NCI-H345 treated with DMSO at 0.1 percent for 48 hours (cell line): ENCODE results near the gene ZNF407.
"Not testable (repeated sequence)": the region's sequence is repeated elsewhere in the genome, so short reads cannot be mapped to it uniquely, and the experiment has no call there.

Experiments
- DNase-seq: peaks from one replicate; lab custom pipeline; 2025; ENCODE audit not compliant: unreplicated experiment; lab: John Stamatoyannopoulos, UW

ZNF407 gene

DNA sequence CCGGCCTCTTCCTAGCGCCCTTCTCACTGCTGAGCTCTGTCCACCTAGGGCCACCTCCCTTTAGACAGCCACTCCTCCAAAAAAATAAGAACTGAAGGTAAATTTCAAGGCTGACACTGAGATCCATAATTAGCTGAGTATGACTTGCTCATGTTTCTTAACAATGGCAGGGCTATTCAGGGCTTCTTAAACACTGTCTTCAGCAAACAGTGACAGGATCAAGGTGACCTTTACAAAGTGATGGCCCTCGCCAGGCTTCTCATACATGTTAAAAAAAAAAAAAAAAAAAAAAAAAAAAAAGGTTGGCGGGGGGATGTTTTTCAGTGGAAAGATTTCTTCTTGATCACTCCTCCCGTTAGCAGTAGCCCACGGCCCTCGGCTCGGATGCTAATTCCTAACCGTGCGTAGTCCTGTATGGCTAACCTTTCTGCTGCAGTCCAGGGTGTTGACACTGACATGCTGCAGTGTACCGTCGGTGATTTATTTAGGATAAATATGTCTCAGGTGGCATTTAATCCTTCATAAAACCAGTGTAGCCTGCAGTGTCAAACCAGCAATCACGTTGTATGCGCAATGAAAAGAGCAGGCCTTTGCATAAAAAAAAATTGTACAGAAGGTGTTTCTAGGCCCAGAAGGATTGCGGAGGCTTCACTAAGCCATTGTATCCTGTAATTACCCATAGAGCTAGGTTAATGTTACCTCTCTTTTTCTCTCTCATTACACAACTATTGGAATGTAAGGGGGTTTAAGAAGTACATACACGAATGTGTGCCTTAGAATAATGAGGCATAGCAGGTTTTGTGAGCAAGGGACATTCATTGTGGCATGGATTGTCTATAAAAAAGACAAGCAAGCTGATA lies 468.6 kb downstream of the ZNF407 start:
- no peak for DNase-seq

GRCh38 chr18:75066936-75067335 lies 469.3 kb downstream of the ZNF407 start:
- DNase-seq = no peak

GRCh38 chr18:75067996-75068645 lies 470.5 kb downstream of the ZNF407 start:
- DNase-seq = no peak

GRCh38 chr18:75068682-75069435 lies 471.2 kb downstream of the ZNF407 start:
- DNase-seq = no peak

GRCh38 chr18:75070235-75070624 lies 472.6 kb downstream of the ZNF407 start:
- no peak for DNase-seq

- peak; percentile 88 for DNase-seq
These were observed 473.2 kb downstream of the ZNF407 start for GRCh38 chr18:75070625-75071483.

DNA sequence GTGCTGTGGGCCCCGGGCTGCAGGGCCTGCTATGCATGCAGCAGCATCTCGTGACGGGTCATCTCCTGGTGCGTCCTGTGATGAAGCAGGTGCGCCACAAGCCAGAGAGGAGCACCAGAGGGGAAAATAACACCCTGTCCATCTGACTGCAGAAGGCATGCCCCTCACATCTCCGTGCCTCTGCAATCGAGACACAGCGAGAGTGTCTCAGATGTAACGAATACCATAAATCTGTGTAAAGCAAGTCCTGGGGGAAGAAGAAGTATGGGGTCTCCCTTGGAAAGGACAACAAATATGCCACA lies 473.8 kb downstream of the ZNF407 start:
- DNase-seq = no peak

- DNase-seq = no peak
These were observed 474.4 kb downstream of the ZNF407 start for GRCh38 chr18:75071866-75072671.

- no peak for DNase-seq
These were observed 475.2 kb downstream of the ZNF407 start for GRCh38 chr18:75072672-75073371.

- no peak for DNase-seq
These were observed 476.0 kb downstream of the ZNF407 start for GRCh38 chr18:75073654-75074053.

DNA sequence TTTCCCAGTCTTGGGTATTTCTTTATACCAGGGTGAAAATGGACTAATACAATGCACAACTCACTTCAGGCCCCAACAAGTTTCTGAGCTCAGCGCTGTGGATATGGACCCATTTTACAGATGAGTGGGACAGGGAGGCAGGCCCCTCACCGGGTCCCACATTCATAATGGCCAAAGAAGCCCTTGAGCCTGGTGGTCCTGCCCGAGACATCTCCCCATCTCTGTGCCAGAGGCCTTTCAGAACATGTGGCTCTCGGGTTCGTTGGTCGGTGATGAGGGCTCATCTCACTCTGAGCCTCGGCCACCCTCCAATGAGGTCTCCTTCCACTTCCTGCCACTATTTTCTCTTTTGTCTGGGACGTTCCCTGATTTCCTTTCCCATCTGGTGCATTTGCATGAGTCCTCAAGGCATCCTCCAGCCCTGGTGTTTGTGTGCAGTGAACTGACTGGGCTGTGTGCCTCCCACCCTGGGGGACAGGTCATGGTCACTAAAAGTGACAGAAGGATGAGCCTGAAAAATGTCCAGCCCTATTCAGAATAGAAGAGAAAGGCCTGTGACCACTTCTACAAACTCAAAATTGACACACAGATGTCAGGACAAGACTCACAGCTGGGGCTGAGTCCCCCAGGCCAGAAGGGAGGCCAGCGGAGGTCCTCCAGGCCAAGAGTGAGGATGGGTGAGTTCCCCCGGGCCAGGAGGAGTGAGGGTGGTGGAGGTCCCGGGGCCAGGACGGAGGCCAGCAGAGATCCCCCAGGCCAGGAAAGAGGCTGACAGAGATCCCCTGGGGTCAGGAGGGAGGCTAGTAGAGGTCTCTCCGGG lies 476.7 kb downstream of the ZNF407 start:
- no peak for DNase-seq

GRCh38 chr18:75075016-75075305 lies 477.3 kb downstream of the ZNF407 start:
- no peak for DNase-seq

DNA sequence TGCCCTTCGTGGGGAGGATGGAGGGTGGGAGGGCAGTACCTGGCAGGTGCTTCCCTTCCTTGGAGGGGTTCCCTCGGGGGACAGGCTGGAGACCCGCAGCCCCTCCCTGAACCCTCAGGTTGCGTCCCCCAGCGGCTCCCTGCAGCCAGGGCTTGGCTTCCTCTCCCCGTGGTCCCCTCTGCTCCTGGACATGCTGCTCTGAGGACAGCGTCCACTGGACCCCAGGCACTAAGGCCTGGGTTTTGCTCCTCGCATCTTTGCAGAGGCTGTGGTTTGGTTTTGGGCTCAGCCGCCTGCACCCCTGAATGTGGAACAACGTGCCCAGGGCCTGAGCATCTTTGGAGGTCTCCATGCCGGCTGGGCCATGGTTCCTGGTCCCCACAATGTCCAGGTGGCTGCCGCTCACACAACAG lies 477.8 kb downstream of the ZNF407 start:
- no peak for DNase-seq

GRCh38 chr18:75076286-75076685 lies 478.6 kb downstream of the ZNF407 start:
- DNase-seq = no peak

DNA sequence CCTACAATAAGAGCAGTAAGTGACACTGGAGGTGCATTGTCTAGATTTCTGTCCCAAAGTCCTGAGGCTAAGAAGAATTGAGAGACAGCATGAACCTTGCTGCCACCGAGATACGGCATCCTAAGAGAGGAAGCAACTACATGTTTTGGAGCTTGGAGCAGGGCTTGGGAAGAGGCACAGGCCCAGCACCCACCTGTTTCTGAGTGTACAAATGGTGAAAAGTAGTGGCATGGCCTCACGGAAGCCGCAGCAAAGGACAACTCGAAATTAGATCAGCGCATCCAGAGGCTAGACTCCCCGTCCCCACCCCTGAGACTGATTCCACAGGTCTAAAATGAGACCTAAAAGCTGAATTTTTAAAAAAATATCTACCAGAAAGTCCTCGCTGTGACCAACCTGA lies 483.8 kb downstream of the ZNF407 start:
- no peak for DNase-seq

GRCh38 chr18:75083131-75083530 lies 485.5 kb downstream of the ZNF407 start:
- DNase-seq = no peak

DNA sequence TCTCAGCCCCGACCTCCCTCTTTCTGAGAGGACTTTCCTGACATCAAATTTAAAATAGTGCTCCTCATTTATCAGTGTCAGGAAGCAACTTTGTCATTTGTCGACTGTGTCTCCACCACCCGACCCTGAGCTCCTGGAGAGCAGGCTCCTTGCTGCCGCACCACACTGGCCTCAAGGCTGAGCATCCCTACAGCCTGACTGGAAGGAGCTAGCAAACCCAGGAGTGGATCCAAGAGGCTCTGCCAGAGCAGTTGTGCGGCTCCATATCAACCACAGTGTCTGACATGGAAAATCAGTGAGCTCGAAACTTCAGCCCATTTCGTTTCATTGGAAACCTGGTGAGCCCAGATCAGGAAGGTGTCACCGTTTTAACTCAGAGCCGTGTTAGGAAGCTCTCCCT lies 486.1 kb downstream of the ZNF407 start:
- no peak for DNase-seq

DNA sequence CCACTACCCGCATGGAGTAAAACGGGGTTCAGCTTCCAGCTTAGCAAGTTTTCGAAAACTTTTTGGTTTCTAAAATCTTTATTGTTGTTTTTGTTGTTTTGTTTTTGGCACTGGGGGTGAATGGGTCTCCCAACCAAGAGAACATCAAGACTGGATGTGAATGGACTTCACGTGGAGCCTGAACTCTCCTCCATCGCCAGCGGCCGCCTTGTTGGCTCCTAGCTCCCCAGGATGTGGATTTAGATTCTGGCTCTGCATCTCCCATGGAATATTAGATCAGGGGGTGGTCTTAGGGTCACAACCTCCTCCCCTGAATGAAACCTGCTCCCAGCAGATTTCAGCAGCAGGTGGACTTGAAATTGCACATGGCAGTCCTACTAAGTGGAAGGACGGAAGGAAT lies 488.0 kb downstream of the ZNF407 start:
- DNase-seq = not testable (repeated sequence)

- DNase-seq = no peak
These were observed 488.9 kb downstream of the ZNF407 start for GRCh38 chr18:75086494-75087034.
